Myocyte (in vitro differentiated cells): ENCODE measurements around the gene FILIP1L. TPM values are rescaled to one million over a fixed set of nuclear protein-coding genes. Genes with fewer than 3 reads are reported as not detected.

Experiments
- DNase-seq: peaks from one replicate; pipeline ENCODE4 v3.0.0-alpha.2; 2012; ENCODE audit warnings: low read depth
- total RNA-seq: library from RNA; depleted of rRNA; stranded (reverse); fragments of >200 nt; gene quantifications from 2 replicates; pipeline ENCODE4 v1.2.3, GENCODE V29; 2014

The FILIP1L gene
- total RNA-seq, 1 donor from 2014 or later: 10.8 TPM

DNA sequence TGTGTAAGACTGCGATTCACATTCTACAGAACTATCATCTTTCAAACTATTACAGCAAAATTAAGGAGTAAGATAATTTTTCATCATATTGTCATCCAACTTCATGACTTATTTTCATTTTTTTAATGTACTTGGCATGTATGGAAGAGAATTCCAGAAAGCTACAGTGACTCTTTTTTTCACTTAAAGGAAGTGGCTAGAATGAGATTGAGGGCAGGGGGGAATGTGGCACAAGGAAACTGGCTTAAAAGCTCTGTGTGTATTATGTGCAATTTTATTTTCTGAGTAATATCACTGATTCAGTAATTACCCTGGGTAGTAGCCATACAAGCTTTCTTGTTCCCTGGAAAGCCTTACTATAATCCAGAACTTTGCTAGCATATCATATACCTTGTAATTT, 94.6 kb downstream of the FILIP1L start:
- no peak for DNase-seq

DNA sequence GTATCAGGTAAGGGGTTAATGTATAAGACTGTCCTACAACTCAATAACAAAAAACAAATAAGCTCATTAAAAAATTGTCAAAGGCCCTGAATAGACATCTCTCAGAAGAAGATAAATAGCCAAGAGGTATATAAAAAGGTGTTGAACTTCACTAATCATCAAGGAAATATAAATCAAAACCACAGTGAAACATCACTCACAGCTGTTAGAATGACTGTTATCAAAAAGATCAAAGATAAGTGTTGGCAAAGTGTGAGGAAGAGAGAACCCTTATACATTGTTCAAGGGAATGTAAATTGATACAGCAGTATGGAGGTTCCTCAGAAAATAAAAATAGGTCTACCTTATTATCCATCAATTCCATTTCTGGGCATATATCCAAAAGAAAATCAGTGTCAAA, 95.5 kb downstream of the FILIP1L start:
- no peak for DNase-seq

- no peak for DNase-seq
These were observed 104.2 kb downstream of the FILIP1L start for GRCh38 chr3:100010087-100010417.

- no peak for DNase-seq
These were observed 104.8 kb downstream of the FILIP1L start for GRCh38 chr3:100009276-100010086.

- no peak for DNase-seq
These were observed 106.1 kb downstream of the FILIP1L start for GRCh38 chr3:100008081-100008698.

- DNase-seq: no peak
These were observed 107.0 kb downstream of the FILIP1L start for GRCh38 chr3:100007313-100007712.

DNA sequence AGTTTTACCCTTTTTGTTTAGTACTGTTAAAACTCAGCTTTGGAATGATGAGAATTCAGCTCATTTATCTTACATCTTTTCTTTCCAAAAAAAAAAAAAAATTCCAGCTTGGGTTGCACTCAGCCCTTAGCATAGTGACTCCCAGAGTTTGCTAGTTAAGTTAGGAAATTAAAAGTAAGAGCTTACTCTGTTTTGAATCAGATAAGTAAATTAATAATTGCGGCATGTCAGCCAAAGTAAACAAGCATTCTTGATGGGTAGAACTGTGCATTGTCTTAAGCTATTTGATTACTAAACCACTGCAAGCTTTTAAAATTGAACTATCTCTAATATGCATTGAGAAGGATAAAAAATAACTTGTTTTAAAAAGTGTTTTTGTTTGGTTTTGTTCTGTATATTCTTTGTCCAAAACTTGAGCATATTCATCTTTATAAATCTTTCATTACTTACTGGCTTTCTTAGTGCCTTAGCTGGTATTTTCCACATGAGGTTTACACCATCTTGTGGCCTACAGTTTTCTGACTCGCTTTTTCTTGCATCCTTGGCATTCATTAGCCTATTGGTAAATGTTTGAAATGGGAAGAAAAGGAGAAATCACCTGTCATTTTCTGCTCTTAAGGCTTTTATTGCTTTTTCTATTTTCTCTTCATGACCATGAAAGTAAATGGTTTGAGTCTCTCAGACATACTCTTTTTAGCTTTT, 107.6 kb downstream of the FILIP1L start:
- DNase-seq: peak; percentile 48

GRCh38 chr3:100005665-100006393, 108.5 kb downstream of the FILIP1L start:
- DNase-seq: peak; percentile 73

- no peak for DNase-seq
These were observed 109.4 kb downstream of the FILIP1L start for GRCh38 chr3:100004931-100005330.

- no peak for DNase-seq
These were observed 110.4 kb downstream of the FILIP1L start for GRCh38 chr3:100003609-100004503.

DNA sequence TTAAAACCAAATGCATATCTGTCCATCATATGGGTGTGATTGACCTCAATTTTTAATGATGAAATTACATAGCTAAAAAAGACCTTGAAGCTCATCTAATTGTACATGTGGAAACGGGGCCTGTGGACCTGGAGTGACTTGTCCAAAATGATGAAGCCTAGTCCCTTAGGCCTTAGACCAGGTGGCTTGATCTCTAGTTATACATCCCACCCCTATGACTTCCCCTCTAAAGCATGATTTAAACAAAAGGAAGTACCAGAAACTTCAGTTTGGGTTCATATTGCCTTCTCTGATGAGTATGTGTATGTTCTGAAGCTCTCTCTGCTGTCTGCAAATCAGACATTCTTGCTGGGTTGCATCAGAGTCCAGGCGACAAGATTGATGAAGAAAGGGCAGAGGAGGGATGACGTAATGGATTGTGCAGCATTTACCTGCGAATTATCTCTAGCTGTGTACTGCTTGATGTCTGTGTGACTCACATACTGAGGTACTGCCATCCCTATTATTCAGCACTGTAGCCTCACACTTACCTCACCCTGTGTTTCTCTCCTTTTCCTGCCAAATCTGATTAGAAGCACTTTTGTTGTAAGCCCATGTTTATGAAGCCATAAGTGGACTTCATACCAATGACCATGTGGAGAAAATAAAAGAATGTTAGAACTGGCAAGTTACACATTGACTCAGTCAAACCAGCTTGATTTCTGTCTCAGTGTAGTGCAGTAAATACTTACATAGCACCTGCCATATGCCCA, 111.5 kb downstream of the FILIP1L start:
- DNase-seq: no peak

- no peak for DNase-seq
These were observed 112.6 kb downstream of the FILIP1L start for GRCh38 chr3:100001526-100002270.

DNA sequence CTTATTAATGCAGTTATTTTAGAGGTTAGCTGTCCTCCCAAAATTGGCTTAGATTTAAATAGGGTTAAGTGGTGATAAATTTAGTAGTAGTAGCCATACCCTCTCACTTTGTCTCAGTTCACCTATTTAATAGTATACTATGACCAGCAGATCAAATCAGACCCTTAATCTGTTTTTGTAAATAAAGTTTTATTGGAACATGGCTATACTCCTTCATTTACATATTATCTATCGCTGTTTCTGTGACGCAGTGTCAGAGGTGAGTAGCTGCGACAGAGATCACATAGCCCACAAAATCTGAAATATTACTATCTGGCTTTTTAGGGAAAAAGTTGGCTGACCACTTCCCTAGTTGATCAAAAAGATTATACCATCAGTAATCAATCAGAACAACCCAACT, 113.2 kb downstream of the FILIP1L start:
- DNase-seq: no peak

DNA sequence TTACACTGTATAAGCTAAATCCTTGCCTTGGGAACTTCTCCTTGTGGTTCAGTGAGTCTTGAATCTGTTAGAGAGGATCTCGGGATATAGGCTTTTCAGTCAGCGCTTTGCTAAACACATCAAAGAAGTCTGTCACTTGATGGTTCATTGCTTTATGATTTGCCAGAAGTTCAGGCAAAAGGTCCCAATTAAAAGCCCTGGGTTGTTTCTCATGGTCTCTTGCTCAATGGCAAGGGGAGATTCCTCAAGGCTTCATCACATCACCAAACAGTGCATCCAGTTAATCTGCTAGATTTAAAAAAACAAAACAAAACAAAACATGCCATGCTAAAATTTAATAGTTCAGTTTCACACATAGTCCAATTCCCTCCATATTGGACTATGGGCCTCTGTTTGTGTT, 114.8 kb downstream of the FILIP1L start:
- no peak for DNase-seq

- no peak for DNase-seq
These were observed 117.0 kb downstream of the FILIP1L start for GRCh38 chr3:99997293-99997692.

DNA sequence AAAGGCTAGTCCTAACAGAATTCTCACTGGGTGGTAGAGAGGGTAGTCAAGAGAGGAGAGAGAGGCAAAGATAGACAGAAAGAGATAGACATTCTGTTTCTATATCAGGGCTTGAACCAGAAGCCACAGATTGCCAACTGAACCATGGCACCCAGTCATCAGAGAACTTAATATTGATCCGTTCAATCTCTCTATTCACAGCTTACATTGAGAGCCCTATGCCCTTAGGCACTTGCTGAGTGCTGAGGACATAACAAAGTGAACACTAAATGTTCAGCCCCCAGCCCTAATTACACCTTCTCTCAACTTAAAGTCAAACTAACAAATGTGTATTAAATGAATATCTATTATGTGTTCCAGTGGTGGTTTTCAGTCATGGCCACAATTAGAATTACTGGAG, 124.1 kb downstream of the FILIP1L start:
- DNase-seq: no peak

GRCh38 chr3:99984668-99985067, 129.6 kb downstream of the FILIP1L start:
- DNase-seq: no peak

GRCh38 chr3:99984139-99984538, 130.2 kb downstream of the FILIP1L start:
- DNase-seq: no peak

DNA sequence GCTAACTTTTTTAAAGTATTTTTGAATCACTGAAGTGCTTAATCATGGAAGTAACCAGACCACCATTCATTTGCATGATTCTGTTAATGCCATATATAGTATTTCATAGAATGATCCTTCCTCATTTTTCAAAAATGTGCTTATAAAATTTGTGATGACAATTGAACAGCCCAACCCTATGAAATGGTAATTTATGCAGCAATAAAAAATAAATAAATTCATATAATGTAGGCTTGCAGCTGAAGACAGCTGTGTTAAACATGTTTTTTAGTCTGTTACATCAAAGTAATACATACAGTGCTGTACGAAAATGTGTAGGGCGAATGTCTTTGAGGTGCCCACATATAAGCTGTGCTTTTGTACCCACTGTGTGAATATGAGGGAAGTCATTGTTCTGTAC, 131.7 kb downstream of the FILIP1L start:
- DNase-seq: no peak
